T-helper 2 cell treated with Interferon-gamma antibody and Interleukin-4, amounts not matched to agents 100 ng/mL and 5 ng/mL, for 36 hours (primary cell): Measurements from ENCODE around the gene CHPF2. TPM values are rescaled to one million over a fixed set of nuclear protein-coding genes. Genes with fewer than 3 reads are reported as not detected.

ENCODE experiments used
- intact Hi-C: fragments of 100-400 bp; cut with micrococcal nuclease; formaldehyde crosslinking; loops from one replicate; pipeline ENCODE4 v1.15.1; 2023
- total RNA-seq: library from RNA; stranded (reverse); gene quantifications from 2 replicates; pipeline ENCODE4 v1.2.3, GENCODE V29; 2022

The CHPF2 gene
- total RNA-seq, 1 donor from 2014 or later: 41.0 TPM

- intact Hi-C loops: loop anchor here (2.0 kb wide), 1 partner anchor 27 kb away; the partner anchor contains the start of gene CHPF2
Observed at GRCh38 chr7:151205730-151206129, 26.6 kb upstream of the CHPF2 start.

- intact Hi-C loops: loop anchor here (2.0 kb wide), 1 partner anchor 26 kb away; the partner anchor contains the start of gene CHPF2
Observed at GRCh38 chr7:151206914-151207313, 25.4 kb upstream of the CHPF2 start.

- intact Hi-C loops: loop anchor here (2.0 kb wide), 1 partner anchor 25 kb away; the partner anchor contains the start of gene CHPF2
Observed at GRCh38 chr7:151207315-151207714, 25.0 kb upstream of the CHPF2 start.

GRCh38 chr7:151207804-151208203 is 24.5 kb upstream of the CHPF2 start:
- intact Hi-C loops: loop anchor here (2.0 kb wide), 1 partner anchor 25 kb away; the partner anchor contains the start of gene CHPF2

GRCh38 chr7:151208253-151208862 is 23.9 kb upstream of the CHPF2 start:
- intact Hi-C loops: no loop called here

- intact Hi-C loops: no loop called here
Observed at GRCh38 chr7:151209588-151209987, 22.7 kb upstream of the CHPF2 start.

GRCh38 chr7:151210087-151210854 is 22.0 kb upstream of the CHPF2 start, which contains the start of gene H2BK1:
H2BK1 (minus strand) TSS chr7:151210488; CDS start chr7:151210318, 170 bp downstream.
- intact Hi-C loops: no loop called here

GRCh38 chr7:151211155-151211772 is 21.0 kb upstream of the CHPF2 start:
- intact Hi-C loops: no loop called here

- intact Hi-C loops: no loop called here
Observed at GRCh38 chr7:151212626-151213025, 19.7 kb upstream of the CHPF2 start.

GRCh38 chr7:151213826-151214225 is 18.5 kb upstream of the CHPF2 start:
- intact Hi-C loops: no loop called here

GRCh38 chr7:151215396-151215795 is 16.9 kb upstream of the CHPF2 start:
- intact Hi-C loops: no loop called here

GRCh38 chr7:151218170-151218569 is 14.1 kb upstream of the CHPF2 start:
- intact Hi-C loops: no loop called here

GRCh38 chr7:151223728-151224127 is 8.6 kb upstream of the CHPF2 start:
- intact Hi-C loops: no loop called here

- intact Hi-C loops: loop anchor here (2.0 kb wide), 1 partner anchor 143 kb away; the partner anchor contains the start of gene TMUB1
Observed at GRCh38 chr7:151225948-151226510, 6.3 kb upstream of the CHPF2 start.

GRCh38 chr7:151226560-151226874 is 5.8 kb upstream of the CHPF2 start:
- intact Hi-C loops: loop anchor here (2.0 kb wide), 1 partner anchor 144 kb away; the partner anchor contains the start of gene TMUB1

GRCh38 chr7:151226875-151227782 is 5.2 kb upstream of the CHPF2 start, which contains the start of gene ABCF2:
ABCF2 (minus strand) TSS chr7:151227205; CDS start chr7:151226458, 747 bp downstream.
- intact Hi-C loops: loop anchor here (1.0 to 2.0 kb wide), 6 partner anchors 17 to 1389 kb away; partner anchors contain the start of genes CDK5, NUB1, TMUB1 and ZNF862

- intact Hi-C loops: no loop called here
Observed at GRCh38 chr7:151228024-151228866, 4.0 kb upstream of the CHPF2 start.

- intact Hi-C loops: no loop called here
Observed at GRCh38 chr7:151229249-151229648, 3.0 kb upstream of the CHPF2 start.

GRCh38 chr7:151231080-151231479 is 1.2 kb upstream of the CHPF2 start:
- intact Hi-C loops: no loop called here
